Esophagus squamous epithelium (tissue), 5 donors: ENCODE data around the gene ZRSR2. TPM values are rescaled to one million over a fixed set of nuclear protein-coding genes. Genes with fewer than 3 reads are reported as not detected.

Experiments used
- DNase-seq: peaks from one replicate; lab custom pipeline; 2025; lab: John Stamatoyannopoulos, UW
- H3K27ac ChIP-seq, 4 donors: fragments of 200-600 bp; sonication (generic); one replicate each; pipeline ENCODE4 v1.5.1; 2016 to 2019; ENCODE audit warnings: mild to moderate bottlenecking in 1 of 4
- H3K27me3 ChIP-seq, 4 donors: fragments of 200-600 bp; sonication (generic); 1 replicate in 3 of 4; 2 replicates in 1 of 4; pipeline versions ENCODE4 v1.5.1 to v1.6.0; 2017 to 2021; ENCODE audit warnings: antibody characterized with exemption in 1 of 4
- H3K36me3 ChIP-seq, 3 donors: fragments of 200-600 bp; sonication (generic); one replicate each; pipeline ENCODE4 v1.5.1; 2016 to 2019
- H3K4me1 ChIP-seq, 3 donors: fragments of 200-600 bp; sonication (generic); one replicate each; pipeline ENCODE4 v1.5.1; 2017 to 2019
- H3K4me3 ChIP-seq, 4 donors: fragments of 200-600 bp; sonication (generic); 1 replicate in 3 of 4; 2 replicates in 1 of 4; pipeline ENCODE4 v1.5.1; 2016 to 2019; ENCODE audit warnings: mild to moderate bottlenecking in 2 of 4, moderate library complexity in 1 of 4
- H3K9me3 ChIP-seq, 3 donors: fragments of 200-600 bp; sonication (generic); one replicate each; pipeline ENCODE4 v1.5.1; 2016 to 2019
- CTCF ChIP-seq, 6 experiments: fragments of 450-650 bp in 4 of 6; fragments of 200-600 bp in 2 of 6; sonication (generic) in 2 of 6; IDR thresholded peaks; one replicate each; pipeline ENCODE4 v1.5.1; 2016 to 2019; ENCODE audit warnings: antibody characterized with exemption in 6 of 6, mild to moderate bottlenecking in 4 of 6, moderate library complexity in 4 of 6
- POLR2A ChIP-seq, 4 donors: fragments of 450-650 bp; IDR thresholded peaks; one replicate each; pipeline ENCODE4 v1.6.1; 2017; ENCODE audit warnings: antibody characterized with exemption in 4 of 4, mild to moderate bottlenecking in 4 of 4, moderate library complexity in 3 of 4
- WGBS, 2 donors: methylation state at CpG; one replicate each; pipeline ENCODE4 v1.1.5; 2018; 5-methylcytosine and 5-hydroxymethylcytosine counted together
- intact Hi-C: fragments of 100-400 bp; cut with DNase I; formaldehyde crosslinking; loops from one replicate; pipeline ENCODE4 v1.15.0; 2022
- total RNA-seq, 4 donors: library from RNA; depleted of rRNA; stranded (reverse); fragments of >200 nt; gene quantifications; one replicate each; pipeline ENCODE4 v1.1.0, GENCODE V29; 2016
- donor health status: DM: yes; HTN: yes; CAD: no.

ZRSR2 gene
- total RNA-seq, 4 donors from 2014 or later: 2.5 to 6.5 (median 5.1) TPM

DNA sequence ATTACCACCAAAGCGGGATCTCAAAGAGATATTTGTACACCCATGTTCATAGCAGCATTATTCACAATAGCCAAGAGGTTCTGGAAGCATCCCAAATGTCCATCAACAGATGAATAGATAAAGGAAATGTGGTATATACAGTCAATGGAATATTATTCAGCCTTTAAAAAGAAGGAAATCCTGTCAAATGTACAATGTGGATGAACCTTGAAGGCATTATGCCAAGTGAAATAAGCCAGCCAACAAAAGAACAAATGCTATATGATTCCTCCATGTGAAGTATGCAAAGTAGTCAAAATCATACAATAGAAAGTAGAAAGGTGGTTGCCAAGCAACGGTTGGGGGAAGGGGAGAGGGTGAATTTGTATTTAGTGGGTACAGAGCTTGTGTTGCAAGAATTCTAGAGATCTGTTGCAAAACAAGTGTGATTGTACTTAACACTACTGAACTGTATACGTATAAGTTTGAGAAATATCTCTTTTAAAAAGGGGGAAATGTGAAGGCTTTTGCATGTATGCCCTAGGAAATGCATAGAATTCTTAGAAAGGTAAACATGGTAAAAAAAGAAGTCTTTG, 5.0 kb upstream of the ZRSR2 start:
- WGBS, 2 donors: 78 to 93% methylated on average over 3 of the region's 3 CpGs
- H3K4me3 ChIP-seq: no peak overlapping the region
- H3K27ac ChIP-seq: no peak overlapping the region
- no peaks in the 10 kb centered on the region for H3K27me3 ChIP-seq
- peaks cover 6 to 7% (median 7%) of the 10 kb centered on the region in 3 donors for H3K4me1 ChIP-seq
- no peaks in the 10 kb centered on the region for H3K9me3 ChIP-seq
- DNase-seq: no peak
- intact Hi-C loops: no loop called here
- peaks cover 0 to 38% (median 0%) of the 10 kb centered on the region in 3 donors for H3K36me3 ChIP-seq
- no peak for TF ChIP-seq CTCF (IDR thresholded peaks at IDR 0.05)
- no peak for TF ChIP-seq POLR2A (IDR thresholded peaks at IDR 0.05)

DNA sequence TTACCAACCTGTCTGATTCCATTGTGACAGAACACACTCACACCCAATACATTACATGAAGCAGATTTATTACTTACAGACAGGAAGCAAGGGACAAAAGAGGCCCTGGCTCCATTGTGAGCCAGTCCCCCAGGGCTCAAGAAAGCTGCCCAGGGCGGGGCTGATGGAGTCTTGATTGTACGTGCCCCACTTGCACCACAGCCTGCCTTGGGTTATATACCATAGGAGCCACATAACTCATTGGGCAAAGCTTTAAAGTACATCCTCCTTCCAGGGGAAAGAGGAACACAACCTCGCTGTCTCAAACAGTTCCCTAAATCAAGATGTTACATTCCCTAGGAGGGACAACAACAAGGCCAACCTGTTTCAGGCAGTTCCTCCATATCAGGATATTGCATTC, 3.4 kb upstream of the ZRSR2 start:
- DNase-seq: no peak
- 72% methylated on average over 3 of the region's 3 CpGs; no CpG with 5 or more reads in 1 of the 2 donors for WGBS, 2 donors
- Histone ChIP-seq H3K4me3 (no peak overlapping the region), H3K27ac (peak overlapping the region in 1 of 4 donors; percentile 6), H3K36me3 (peaks cover 0 to 25% (median 0%) of the 10 kb centered on the region in 3 donors), H3K9me3 (no peaks in the 10 kb centered on the region), H3K4me1 (peaks cover 6 to 17% (median 14%) of the 10 kb centered on the region in 3 donors), H3K27me3 (no peaks in the 10 kb centered on the region)
- intact Hi-C loops: no loop called here
- no peak for TF ChIP-seq CTCF (IDR thresholded peaks at IDR 0.05)
- TF ChIP-seq POLR2A (IDR thresholded peaks at IDR 0.05): no peak

DNA sequence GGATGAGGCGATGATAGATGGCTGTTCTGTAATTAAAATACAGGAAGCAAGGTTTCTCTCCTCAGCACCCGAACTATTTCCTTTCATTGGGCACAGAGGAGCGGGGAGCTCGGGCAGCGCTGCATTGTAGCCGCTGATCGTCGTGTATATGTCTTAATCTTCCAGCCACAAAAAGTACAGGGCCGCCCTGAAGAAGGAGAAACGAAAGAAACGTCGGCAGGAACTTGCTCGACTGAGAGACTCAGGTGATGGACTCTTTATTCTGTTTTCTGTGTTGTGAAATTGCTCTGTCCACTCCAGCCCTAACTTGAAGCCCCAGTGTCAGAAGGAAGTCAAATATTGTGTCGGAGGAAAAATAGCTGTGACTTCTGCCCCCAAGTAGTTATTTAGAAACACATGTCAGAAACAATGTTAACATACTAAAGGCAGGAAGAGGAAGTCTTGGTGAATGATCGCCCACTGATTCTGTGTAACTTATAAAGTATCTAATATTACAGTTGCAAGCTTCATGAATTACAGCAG, 546 bp downstream of the ZRSR2 start:
- Histone ChIP-seq H3K36me3 (peaks cover 0 to 12% (median 0%) of the 10 kb centered on the region in 3 donors), H3K27me3 (no peaks in the 10 kb centered on the region), H3K4me1 (peaks cover 6 to 21% (median 14%) of the 10 kb centered on the region in 3 donors), H3K9me3 (no peaks in the 10 kb centered on the region), H3K27ac (peak overlapping the region; percentile 83 to 94 (median 91)), H3K4me3 (peak overlapping the region; percentile 57 to 90 (median 77))
- DNase-seq: no peak
- WGBS, 2 donors: 0% methylated on average over 6 to 13 of the region's 15 CpGs
- intact Hi-C loops: no loop called here
- no peak for TF ChIP-seq POLR2A (IDR thresholded peaks at IDR 0.05)
- TF ChIP-seq CTCF (IDR thresholded peaks at IDR 0.05): no peak

GRCh38 chrX:15797707-15798106, 7.4 kb downstream of the ZRSR2 start:
- 87 to 100% methylated on average over 4 of the region's 4 CpGs for WGBS, 2 donors
- no peaks in the 10 kb centered on the region for H3K4me1 ChIP-seq
- DNase-seq: no peak
- H3K4me3 ChIP-seq: no peak overlapping the region
- no peaks in the 10 kb centered on the region for H3K27me3 ChIP-seq
- intact Hi-C loops: no loop called here
- H3K9me3 ChIP-seq: no peaks in the 10 kb centered on the region
- no peak overlapping the region for H3K27ac ChIP-seq
- TF ChIP-seq POLR2A (IDR thresholded peaks at IDR 0.05): no peak
- no peak for TF ChIP-seq CTCF (IDR thresholded peaks at IDR 0.05)
- peaks cover 0 to 24% (median 0%) of the 10 kb centered on the region in 3 donors for H3K36me3 ChIP-seq

GRCh38 chrX:15804563-15804962, 14.3 kb downstream of the ZRSR2 start:
- Histone ChIP-seq H3K27ac (no peak overlapping the region), H3K27me3 (no peaks in the 10 kb centered on the region), H3K36me3 (peaks cover 0 to 74% (median 0%) of the 10 kb centered on the region in 3 donors), H3K4me3 (no peak overlapping the region), H3K4me1 (no peaks in the 10 kb centered on the region), H3K9me3 (no peaks in the 10 kb centered on the region)
- intact Hi-C loops: no loop called here
- TF ChIP-seq CTCF (IDR thresholded peaks at IDR 0.05): no peak
- no peak for TF ChIP-seq POLR2A (IDR thresholded peaks at IDR 0.05)
- no peak for DNase-seq
